ENCODE data around the gene NOS2. TPM values are rescaled to one million over a fixed set of nuclear protein-coding genes. Genes with fewer than 3 reads are reported as not detected.
"Not testable (repeated sequence)": the region's sequence is repeated elsewhere in the genome, so short reads cannot be mapped to it uniquely, and the experiment has no call there.

NOS2 gene
- polyA plus RNA-seq, 1 donor = 1.3 TPM

DNA sequence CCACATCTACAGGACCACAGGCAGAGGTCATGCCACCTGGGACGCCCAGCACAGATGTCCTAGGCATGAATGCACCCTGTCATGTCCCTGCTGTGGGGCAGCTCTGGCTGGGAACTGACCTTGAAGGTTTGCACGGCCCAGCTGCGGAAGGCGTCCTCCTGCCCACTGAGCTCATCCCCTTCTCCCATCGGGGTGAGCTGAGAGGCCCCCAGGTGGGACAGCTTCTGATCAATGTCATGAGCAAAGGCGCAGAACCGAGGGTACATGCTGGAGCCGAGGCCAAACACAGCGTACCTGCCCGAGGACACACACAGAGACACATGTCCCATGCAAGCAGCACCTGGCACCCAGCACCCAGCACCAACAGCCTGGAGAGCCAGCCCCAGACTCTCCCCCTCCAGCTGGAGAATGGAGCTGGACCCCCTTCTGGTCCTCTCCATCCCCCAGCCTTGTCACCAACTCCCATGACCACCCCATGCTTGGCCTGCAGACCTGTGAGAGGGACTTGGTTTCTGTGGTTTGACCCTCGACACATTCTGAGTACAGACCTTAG is 31.4 kb downstream of the NOS2 start:
- no peak overlapping the region for H3K27ac ChIP-seq (ENCODE audit: low read length)
- no peaks in the 10 kb centered on the region for H3K36me3 ChIP-seq (ENCODE audit: control insufficient read depth, insufficient read depth, low read length)
- H3K27me3 ChIP-seq (ENCODE audit: control insufficient read depth, insufficient read depth, low read length) = no peaks in the 10 kb centered on the region
- no CpG with 5 or more reads among the region's 11 CpGs for WGBS (ENCODE audit: insufficient coverage, low lambda C conversion rate)
- H3K4me3 ChIP-seq (ENCODE audit: low read length) = no peak overlapping the region
- no peaks in the 10 kb centered on the region for H3K9me3 ChIP-seq (ENCODE audit: control insufficient read depth, low read depth, low read length)
- no peaks in the 10 kb centered on the region for H3K4me1 ChIP-seq (ENCODE audit: control insufficient read depth, insufficient read depth, low read length)
- no peak for DNase-seq

DNA sequence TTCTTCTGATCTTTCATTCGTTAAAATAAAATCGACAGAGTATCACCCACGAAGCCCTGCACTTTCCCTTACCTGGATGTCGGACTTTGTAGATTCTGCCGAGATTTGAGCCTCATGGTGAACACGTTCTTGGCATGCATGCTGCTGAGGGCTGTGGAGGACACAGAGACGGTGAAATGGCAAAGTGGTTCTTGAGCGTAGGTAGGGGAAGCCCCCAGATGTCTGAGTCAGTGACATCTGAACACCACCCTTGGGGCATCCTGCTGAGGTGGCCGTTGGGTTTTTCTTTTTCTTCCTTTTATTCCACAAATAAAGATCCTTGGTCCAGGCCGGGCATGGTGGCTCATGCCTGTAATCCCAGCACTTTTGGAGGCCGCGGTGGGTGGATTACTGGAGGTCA is 33.9 kb downstream of the NOS2 start:
- no peaks in the 10 kb centered on the region for H3K9me3 ChIP-seq (ENCODE audit: control insufficient read depth, low read depth, low read length)
- H3K27ac ChIP-seq (ENCODE audit: low read length) = no peak overlapping the region
- H3K36me3 ChIP-seq (ENCODE audit: control insufficient read depth, insufficient read depth, low read length) = no peaks in the 10 kb centered on the region
- no CpG with 5 or more reads among the region's 12 CpGs for WGBS (ENCODE audit: insufficient coverage, low lambda C conversion rate)
- DNase-seq = no peak
- H3K4me3 ChIP-seq (ENCODE audit: low read length) = no peak overlapping the region
- no peaks in the 10 kb centered on the region for H3K4me1 ChIP-seq (ENCODE audit: control insufficient read depth, insufficient read depth, low read length)
- no peaks in the 10 kb centered on the region for H3K27me3 ChIP-seq (ENCODE audit: control insufficient read depth, insufficient read depth, low read length)

DNA sequence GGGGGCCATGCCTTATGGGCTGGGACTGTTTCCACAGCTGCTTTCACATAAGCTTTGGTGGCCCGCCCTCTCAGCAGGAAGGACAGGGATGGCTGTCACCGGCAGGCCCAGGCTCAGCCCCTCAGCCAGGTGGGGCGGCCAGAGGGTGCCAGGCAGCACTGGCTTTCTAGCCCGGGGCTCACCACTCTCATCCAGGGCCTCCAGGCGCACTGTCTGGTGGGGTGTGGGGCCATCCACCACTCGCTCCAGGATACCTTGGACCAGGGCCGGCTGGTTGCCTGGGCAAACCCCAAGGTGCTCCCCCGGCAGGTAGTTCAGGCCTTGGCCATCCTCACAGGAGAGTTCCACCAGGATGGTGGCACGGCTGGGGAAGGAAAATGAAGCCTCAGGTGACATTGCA is 35.0 kb downstream of the NOS2 start:
- Histone ChIP-seq H3K4me1 (ENCODE audit: control insufficient read depth, insufficient read depth, low read length) (no peaks in the 10 kb centered on the region), H3K36me3 (ENCODE audit: control insufficient read depth, insufficient read depth, low read length) (no peaks in the 10 kb centered on the region), H3K4me3 (ENCODE audit: low read length) (no peak overlapping the region), H3K27me3 (ENCODE audit: control insufficient read depth, insufficient read depth, low read length) (no peaks in the 10 kb centered on the region), H3K27ac (ENCODE audit: low read length) (no peak overlapping the region), H3K9me3 (ENCODE audit: control insufficient read depth, low read depth, low read length) (no peaks in the 10 kb centered on the region)
- no peak for DNase-seq
- no CpG with 5 or more reads among the region's 9 CpGs for WGBS (ENCODE audit: insufficient coverage, low lambda C conversion rate)

DNA sequence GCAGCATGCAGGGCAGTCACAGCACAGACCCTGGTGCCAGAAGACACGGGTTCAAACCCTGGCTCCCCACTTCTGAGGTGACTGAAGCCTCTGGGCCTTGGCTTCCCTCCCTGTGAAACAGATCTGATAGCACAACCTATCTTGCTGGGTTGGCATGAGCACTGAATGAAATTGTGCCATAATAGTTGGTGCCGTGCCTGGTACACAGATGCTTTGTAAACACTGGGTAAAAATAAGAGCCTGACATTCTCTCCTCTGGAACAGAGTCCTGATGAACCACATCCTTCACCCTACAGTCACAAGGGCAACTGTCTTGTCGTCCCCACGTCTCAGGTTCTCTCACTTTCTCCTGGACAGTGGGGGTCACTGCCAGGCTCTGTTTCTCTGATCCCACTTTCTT is 35.7 kb downstream of the NOS2 start:
- no peak overlapping the region for H3K27ac ChIP-seq (ENCODE audit: low read length)
- no peaks in the 10 kb centered on the region for H3K4me1 ChIP-seq (ENCODE audit: control insufficient read depth, insufficient read depth, low read length)
- 100% methylated on average over 2 of the region's 4 CpGs for WGBS (ENCODE audit: insufficient coverage, low lambda C conversion rate)
- no peak overlapping the region for H3K4me3 ChIP-seq (ENCODE audit: low read length)
- no peaks in the 10 kb centered on the region for H3K27me3 ChIP-seq (ENCODE audit: control insufficient read depth, insufficient read depth, low read length)
- no peaks in the 10 kb centered on the region for H3K36me3 ChIP-seq (ENCODE audit: control insufficient read depth, insufficient read depth, low read length)
- no peak for DNase-seq
- no peaks in the 10 kb centered on the region for H3K9me3 ChIP-seq (ENCODE audit: control insufficient read depth, low read depth, low read length)

DNA sequence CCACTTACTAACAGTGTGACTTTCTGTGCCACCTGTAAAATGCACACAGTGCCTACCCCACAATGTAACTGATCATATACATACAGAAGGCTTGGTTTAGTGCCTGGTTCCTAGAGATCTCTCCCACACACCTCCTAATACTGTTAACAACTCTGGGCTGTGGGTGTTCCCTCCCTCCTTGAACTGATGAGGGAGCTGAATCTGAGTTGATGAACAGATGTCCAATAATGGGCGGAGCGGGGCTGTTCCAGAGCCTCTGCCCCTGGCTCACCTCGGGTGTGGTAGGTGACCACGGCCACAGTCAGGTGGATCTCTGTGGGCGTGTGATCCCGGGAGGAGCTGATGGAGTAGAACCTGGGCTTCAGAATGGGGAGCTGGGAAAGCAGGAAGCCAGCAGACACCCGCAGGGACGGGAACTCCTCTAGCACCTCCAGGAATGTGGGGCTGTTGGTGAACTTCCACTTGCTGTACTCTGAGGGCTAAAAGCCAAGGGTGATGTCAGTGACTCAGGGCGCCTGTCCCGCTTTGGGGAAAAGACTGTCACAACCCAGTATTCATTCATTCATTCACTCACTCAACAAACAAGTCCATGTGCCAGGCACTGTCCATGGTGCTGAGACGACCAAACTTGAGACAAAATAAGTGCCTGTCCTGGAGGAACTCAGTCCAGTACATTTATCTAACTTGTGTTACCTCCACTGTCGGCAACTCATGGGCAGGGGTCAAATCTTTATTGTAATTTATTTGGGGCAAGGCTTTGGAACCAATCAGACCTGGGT is 37.6 kb downstream of the NOS2 start:
- DNase-seq = no peak
- no peaks in the 10 kb centered on the region for H3K4me1 ChIP-seq (ENCODE audit: control insufficient read depth, insufficient read depth, low read length)
- H3K27ac ChIP-seq (ENCODE audit: low read length) = no peak overlapping the region
- H3K4me3 ChIP-seq (ENCODE audit: low read length) = no peak overlapping the region
- H3K9me3 ChIP-seq (ENCODE audit: control insufficient read depth, low read depth, low read length) = no peaks in the 10 kb centered on the region
- H3K27me3 ChIP-seq (ENCODE audit: control insufficient read depth, insufficient read depth, low read length) = no peaks in the 10 kb centered on the region
- no CpG with 5 or more reads among the region's 12 CpGs for WGBS (ENCODE audit: insufficient coverage, low lambda C conversion rate)
- no peaks in the 10 kb centered on the region for H3K36me3 ChIP-seq (ENCODE audit: control insufficient read depth, insufficient read depth, low read length)

DNA sequence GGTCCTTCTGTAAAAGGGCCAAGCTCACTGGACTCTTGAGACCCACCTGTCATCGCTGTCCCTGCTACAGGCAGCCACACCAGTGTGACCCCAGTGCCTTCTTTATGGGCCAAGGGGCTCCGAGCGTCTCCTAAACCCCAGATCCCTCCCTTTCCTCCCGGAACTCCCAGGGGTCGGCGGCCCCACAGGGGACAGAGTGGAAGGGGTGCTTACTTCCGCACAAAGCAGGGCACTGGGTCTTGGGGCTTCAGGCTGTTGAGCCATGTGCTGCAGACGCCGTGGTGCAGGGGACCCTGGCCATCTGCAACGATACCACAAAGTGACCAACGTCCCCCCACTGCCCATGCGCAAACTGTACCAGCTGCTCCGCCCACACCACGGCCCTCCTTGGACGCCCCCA is 39.4 kb downstream of the NOS2 start:
- DNase-seq; H3K36me3 ChIP-seq (ENCODE audit: control insufficient read depth, insufficient read depth, low read length); H3K4me1 ChIP-seq (ENCODE audit: control insufficient read depth, insufficient read depth, low read length); H3K27ac ChIP-seq (ENCODE audit: low read length); H3K4me3 ChIP-seq (ENCODE audit: low read length); H3K9me3 ChIP-seq (ENCODE audit: control insufficient read depth, low read depth, low read length); H3K27me3 ChIP-seq (ENCODE audit: control insufficient read depth, insufficient read depth, low read length): not testable (repeated sequence)
- no CpG with 5 or more reads among the region's 15 CpGs for WGBS (ENCODE audit: insufficient coverage, low lambda C conversion rate)

DNA sequence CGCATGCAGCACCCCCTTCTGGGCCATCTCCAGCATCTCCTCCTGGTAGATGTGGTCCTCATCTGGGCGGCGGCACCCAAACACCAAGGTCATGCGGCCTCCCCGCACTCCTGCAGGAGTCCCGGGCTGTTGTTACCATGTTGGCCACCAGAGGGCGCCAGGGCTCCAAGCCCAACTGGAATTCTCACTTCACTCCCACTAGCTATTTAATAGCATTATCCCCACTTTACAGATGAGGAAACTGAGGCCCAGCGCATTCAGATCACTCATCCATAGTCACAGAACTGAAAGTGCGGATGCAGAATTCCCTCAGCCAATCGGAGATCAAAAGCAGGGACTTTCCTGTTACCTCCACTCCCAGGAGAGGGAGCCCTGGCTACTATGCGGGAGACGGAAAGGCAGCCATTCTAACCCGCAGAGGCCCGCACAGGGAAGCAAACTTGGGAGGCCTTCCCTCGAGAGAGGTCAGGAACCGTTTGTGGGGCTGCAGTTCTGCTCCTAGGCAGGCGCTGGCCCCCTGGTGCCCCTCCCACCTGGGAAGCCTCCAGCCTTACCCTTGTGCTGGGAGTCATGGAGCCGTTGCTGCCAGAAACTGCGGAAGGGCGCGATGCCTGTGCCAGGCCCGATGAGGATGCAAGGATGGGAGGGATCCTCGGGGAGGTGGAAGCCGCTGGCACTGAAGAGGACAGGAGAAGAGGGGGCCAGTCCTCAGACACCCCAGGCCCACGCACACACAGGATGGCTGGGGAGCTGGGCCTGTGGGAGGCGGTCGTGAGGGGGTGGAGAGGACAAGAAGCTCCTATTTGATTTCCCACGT is 40.1 kb downstream of the NOS2 start:
- peak; percentile 21 to 23 for DNase-seq
- Histone ChIP-seq H3K36me3 (ENCODE audit: control insufficient read depth, insufficient read depth, low read length) (no peaks in the 10 kb centered on the region), H3K4me1 (ENCODE audit: control insufficient read depth, insufficient read depth, low read length) (no peaks in the 10 kb centered on the region), H3K4me3 (ENCODE audit: low read length) (no peak overlapping the region), H3K27ac (ENCODE audit: low read length) (no peak overlapping the region), H3K27me3 (ENCODE audit: control insufficient read depth, insufficient read depth, low read length) (no peaks in the 10 kb centered on the region), H3K9me3 (ENCODE audit: control insufficient read depth, low read depth, low read length) (no peaks in the 10 kb centered on the region)
- 100% methylated on average over 1 of the region's 28 CpGs for WGBS (ENCODE audit: insufficient coverage, low lambda C conversion rate)

DNA sequence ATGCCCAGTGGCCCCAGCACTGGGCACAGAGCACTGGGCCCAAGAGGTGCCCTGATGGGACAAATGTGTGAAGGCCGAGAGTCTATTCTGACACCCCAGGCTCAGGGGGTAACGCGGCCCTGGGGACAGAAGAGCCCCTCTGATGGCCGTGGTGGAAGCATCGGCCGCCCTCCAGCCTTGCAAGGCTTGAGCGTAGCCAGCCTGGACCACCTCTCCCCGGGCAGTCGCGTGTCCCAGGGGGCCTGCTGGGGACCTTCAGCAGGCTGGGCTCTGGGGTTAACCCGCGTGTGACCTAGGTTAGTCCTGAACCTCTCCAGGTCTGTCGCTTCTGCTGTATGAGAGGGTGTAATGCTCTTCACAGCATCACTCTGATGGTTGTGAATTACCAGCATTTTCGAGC is 40.8 kb downstream of the NOS2 start:
- DNase-seq = no peak
- no peaks in the 10 kb centered on the region for H3K36me3 ChIP-seq (ENCODE audit: control insufficient read depth, insufficient read depth, low read length)
- no peaks in the 10 kb centered on the region for H3K27me3 ChIP-seq (ENCODE audit: control insufficient read depth, insufficient read depth, low read length)
- no CpG with 5 or more reads among the region's 14 CpGs for WGBS (ENCODE audit: insufficient coverage, low lambda C conversion rate)
- no peaks in the 10 kb centered on the region for H3K9me3 ChIP-seq (ENCODE audit: control insufficient read depth, low read depth, low read length)
- H3K4me3 ChIP-seq (ENCODE audit: low read length) = no peak overlapping the region
- H3K27ac ChIP-seq (ENCODE audit: low read length) = no peak overlapping the region
- no peaks in the 10 kb centered on the region for H3K4me1 ChIP-seq (ENCODE audit: control insufficient read depth, insufficient read depth, low read length)

DNA sequence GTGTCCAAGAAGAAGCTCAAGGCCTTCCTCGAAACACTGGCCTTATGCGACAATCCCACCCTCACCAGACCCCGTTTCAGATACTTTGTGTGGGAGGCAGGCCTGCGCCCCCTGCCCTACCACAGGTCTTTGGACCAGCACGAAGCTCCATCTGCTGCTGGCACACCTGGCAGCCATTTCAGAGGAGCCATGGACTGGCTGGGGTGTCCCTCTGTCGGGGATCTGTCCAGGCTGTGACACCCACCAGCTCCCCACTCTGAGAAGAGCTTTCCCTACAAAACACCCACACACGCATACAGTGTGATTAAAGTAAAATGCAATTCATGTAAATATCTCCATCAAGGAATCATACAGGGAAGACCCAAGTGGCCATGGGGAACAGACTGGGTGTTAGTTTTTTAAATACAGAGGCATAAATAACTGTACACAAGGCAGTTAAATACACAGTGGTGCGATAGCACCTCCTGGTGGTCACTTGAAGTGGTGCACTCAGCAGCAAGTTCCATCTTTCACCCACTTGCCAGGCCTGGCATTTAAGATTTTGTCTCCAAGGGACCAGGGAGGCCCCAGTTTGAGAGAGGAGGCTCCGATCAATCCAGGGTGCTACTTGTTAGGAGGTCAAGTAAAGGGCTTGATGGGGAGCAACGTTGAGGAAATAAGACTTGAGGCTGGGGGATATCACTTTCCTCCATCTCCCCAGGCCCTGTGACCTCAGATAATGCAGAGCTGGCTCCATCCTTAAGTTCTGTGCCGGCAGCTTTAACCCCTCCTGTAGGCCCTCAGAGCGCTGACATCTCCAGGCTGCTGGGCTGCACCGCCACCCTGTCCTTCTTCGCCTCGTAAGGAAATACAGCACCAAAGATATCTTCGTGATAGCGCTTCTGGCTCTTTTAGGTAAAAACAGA is 43.6 kb downstream of the NOS2 start:
- H3K27me3 ChIP-seq (ENCODE audit: control insufficient read depth, insufficient read depth, low read length) = no peaks in the 10 kb centered on the region
- no peaks in the 10 kb centered on the region for H3K36me3 ChIP-seq (ENCODE audit: control insufficient read depth, insufficient read depth, low read length)
- DNase-seq = no peak
- no peak overlapping the region for H3K27ac ChIP-seq (ENCODE audit: low read length)
- no peaks in the 10 kb centered on the region for H3K9me3 ChIP-seq (ENCODE audit: control insufficient read depth, low read depth, low read length)
- no CpG with 5 or more reads among the region's 17 CpGs for WGBS (ENCODE audit: insufficient coverage, low lambda C conversion rate)
- no peaks in the 10 kb centered on the region for H3K4me1 ChIP-seq (ENCODE audit: control insufficient read depth, insufficient read depth, low read length)
- H3K4me3 ChIP-seq (ENCODE audit: low read length) = no peak overlapping the region
